Measurements from ENCODE around the gene CMTM7. TPM values are rescaled to one million over a fixed set of nuclear protein-coding genes. Genes with fewer than 3 reads are reported as not detected.
A peak's percentile ranks its signal among the peaks of the same experiment; 100 is the strongest.

CMTM7 gene
- total and polyA plus RNA-seq, 2 of the 13 experiments (the other 11 are each of a cell fraction or from before 2014, with no cell fraction given), result 20.9 to 21.4 TPM

- TF ChIP-seq, protein P1, sequence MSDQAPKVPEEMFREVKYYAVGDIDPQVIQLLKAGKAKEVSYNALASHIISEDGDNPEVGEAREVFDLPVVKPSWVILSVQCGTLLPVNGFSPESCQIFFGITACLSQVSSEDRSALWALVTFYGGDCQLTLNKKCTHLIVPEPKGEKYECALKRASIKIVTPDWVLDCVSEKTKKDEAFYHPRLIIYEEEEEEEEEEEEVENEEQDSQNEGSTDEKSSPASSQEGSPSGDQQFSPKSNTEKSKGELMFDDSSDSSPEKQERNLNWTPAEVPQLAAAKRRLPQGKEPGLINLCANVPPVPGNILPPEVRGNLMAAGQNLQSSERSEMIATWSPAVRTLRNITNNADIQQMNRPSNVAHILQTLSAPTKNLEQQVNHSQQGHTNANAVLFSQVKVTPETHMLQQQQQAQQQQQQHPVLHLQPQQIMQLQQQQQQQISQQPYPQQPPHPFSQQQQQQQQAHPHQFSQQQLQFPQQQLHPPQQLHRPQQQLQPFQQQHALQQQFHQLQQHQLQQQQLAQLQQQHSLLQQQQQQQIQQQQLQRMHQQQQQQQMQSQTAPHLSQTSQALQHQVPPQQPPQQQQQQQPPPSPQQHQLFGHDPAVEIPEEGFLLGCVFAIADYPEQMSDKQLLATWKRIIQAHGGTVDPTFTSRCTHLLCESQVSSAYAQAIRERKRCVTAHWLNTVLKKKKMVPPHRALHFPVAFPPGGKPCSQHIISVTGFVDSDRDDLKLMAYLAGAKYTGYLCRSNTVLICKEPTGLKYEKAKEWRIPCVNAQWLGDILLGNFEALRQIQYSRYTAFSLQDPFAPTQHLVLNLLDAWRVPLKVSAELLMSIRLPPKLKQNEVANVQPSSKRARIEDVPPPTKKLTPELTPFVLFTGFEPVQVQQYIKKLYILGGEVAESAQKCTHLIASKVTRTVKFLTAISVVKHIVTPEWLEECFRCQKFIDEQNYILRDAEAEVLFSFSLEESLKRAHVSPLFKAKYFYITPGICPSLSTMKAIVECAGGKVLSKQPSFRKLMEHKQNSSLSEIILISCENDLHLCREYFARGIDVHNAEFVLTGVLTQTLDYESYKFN (CRISPR knock-in tag; conservative IDR thresholded peaks at IDR 0.05), result no peak
- TF ChIP-seq ZFP41 (CRISPR knock-in tag; IDR thresholded peaks at IDR 0.05; ENCODE audit: borderline replicate concordance) (no peak), BRD4 (CRISPR knock-in tag; IDR thresholded peaks at IDR 0.05) (no peak), KDM6A (CRISPR knock-in tag; IDR thresholded peaks at IDR 0.05; ENCODE audit: low read depth) (no peak), ZNF570 (CRISPR knock-in tag; IDR thresholded peaks at IDR 0.05; ENCODE audit: borderline replicate concordance) (no peak), ZNF441 (CRISPR knock-in tag; IDR thresholded peaks at IDR 0.05; ENCODE audit: borderline replicate concordance) (no peak), ZFP1 (CRISPR knock-in tag; IDR thresholded peaks at IDR 0.05) (0 out of 2 replicates have a peak, but pooled peaks have one; percentile 32), JARID2 (CRISPR knock-in tag; IDR thresholded peaks at IDR 0.05; ENCODE audit: insufficient replicate concordance) (no peak), CENPBD1 (CRISPR knock-in tag; IDR thresholded peaks at IDR 0.05; ENCODE audit: borderline replicate concordance, low read depth) (no peak), CREBL2 (CRISPR knock-in tag; IDR thresholded peaks at IDR 0.05; ENCODE audit: borderline replicate concordance) (no peak), NFAT5 (CRISPR knock-in tag; IDR thresholded peaks at IDR 0.05) (no peak), GABPA (IDR thresholded peaks at IDR 0.05; ENCODE audit: low read depth, low read length) (peak; percentile 59), GABPA (CRISPR knock-in tag; IDR thresholded peaks at IDR 0.05; ENCODE audit: low read depth) (peak; percentile 72), SAFB2 (CRISPR knock-in tag; IDR thresholded peaks at IDR 0.05; ENCODE audit: borderline replicate concordance, low read depth) (no peak)
- TF ChIP-seq, protein P2, sequence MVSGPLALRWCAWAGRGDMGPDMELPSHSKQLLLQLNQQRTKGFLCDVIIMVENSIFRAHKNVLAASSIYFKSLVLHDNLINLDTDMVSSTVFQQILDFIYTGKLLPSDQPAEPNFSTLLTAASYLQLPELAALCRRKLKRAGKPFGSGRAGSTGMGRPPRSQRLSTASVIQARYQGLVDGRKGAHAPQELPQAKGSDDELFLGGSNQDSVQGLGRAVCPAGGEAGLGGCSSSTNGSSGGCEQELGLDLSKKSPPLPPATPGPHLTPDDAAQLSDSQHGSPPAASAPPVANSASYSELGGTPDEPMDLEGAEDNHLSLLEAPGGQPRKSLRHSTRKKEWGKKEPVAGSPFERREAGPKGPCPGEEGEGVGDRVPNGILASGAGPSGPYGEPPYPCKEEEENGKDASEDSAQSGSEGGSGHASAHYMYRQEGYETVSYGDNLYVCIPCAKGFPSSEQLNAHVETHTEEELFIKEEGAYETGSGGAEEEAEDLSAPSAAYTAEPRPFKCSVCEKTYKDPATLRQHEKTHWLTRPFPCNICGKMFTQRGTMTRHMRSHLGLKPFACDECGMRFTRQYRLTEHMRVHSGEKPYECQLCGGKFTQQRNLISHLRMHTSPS (CRISPR knock-in tag; IDR thresholded peaks at IDR 0.05; ENCODE audit: low read depth), result no peak
- TF ChIP-seq, protein P3, sequence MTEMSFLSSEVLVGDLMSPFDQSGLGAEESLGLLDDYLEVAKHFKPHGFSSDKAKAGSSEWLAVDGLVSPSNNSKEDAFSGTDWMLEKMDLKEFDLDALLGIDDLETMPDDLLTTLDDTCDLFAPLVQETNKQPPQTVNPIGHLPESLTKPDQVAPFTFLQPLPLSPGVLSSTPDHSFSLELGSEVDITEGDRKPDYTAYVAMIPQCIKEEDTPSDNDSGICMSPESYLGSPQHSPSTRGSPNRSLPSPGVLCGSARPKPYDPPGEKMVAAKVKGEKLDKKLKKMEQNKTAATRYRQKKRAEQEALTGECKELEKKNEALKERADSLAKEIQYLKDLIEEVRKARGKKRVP (CRISPR knock-in tag; IDR thresholded peaks at IDR 0.05), result peak in 1 of 2 experiments; percentile 36; a peak in 1 of 4 replicates
These were observed 110.7 kb downstream of the CMTM7 start, which contains the start of gene CMTM6 (continued) for GRCh38 chr3:32502118-32502945.
